Measurements from ENCODE around the gene ST7.

- TF ChIP-seq CTCF (optimal IDR thresholded peaks at IDR 0.05 in 1 of 3, IDR thresholded peaks at IDR 0.05 in 1 of 3, conservative IDR thresholded peaks at IDR 0.05 in 1 of 3; ENCODE audit: extremely low read depth in 1 of 3, insufficient read depth in 2 of 3, low read length in 3 of 3), result no peak
- no peak for TF ChIP-seq EZH2 (IDR thresholded peaks at IDR 0.05; ENCODE audit: low read length)
Observed at GRCh38 chr7:117043108-117043825, 90.0 kb downstream of the ST7 start.
